Measurements from ENCODE around the gene SLFN13.
"Not testable (repeated sequence)": the region's sequence is repeated elsewhere in the genome, so short reads cannot be mapped to it uniquely, and the experiment has no call there.

The SLFN13 gene

GRCh38 chr17:35407531-35407930, 41.0 kb downstream of the SLFN13 start:
- Histone ChIP-seq H3K27me3 (ENCODE audit: control insufficient read depth in 5 of 5, insufficient read depth in 4 of 5, low read length in 5 of 5) (no peaks in the 10 kb centered on the region), H3K4me3 (ENCODE audit: low read depth in 1 of 5, low read length in 5 of 5) (no peak overlapping the region), H3K36me3 (ENCODE audit: control insufficient read depth in 5 of 5, insufficient read depth in 5 of 5, low read length in 5 of 5) (peaks cover 11 to 34% (median 23%) of the 10 kb centered on the region in 5 donors), H3K9ac (ENCODE audit: low read length in 5 of 5) (no peak overlapping the region), H3K4me1 (ENCODE audit: control insufficient read depth in 5 of 5, insufficient read depth in 5 of 5, low read length in 5 of 5) (no peaks in the 10 kb centered on the region), H3K27ac (ENCODE audit: low read depth, low read length) (no peak overlapping the region), H3K9me3 (ENCODE audit: control insufficient read depth in 5 of 5, low read length in 5 of 5) (peaks cover 0 to 3% (median 0%) of the 10 kb centered on the region in 5 donors)

- peaks cover 0 to 3% (median 0%) of the 10 kb centered on the region in 5 donors for H3K9me3 ChIP-seq (ENCODE audit: control insufficient read depth in 5 of 5, low read length in 5 of 5)
- no peaks in the 10 kb centered on the region for H3K27me3 ChIP-seq (ENCODE audit: control insufficient read depth in 5 of 5, insufficient read depth in 4 of 5, low read length in 5 of 5)
- peaks cover 11 to 29% (median 17%) of the 10 kb centered on the region in 5 donors for H3K36me3 ChIP-seq (ENCODE audit: control insufficient read depth in 5 of 5, insufficient read depth in 5 of 5, low read length in 5 of 5)
- H3K4me3 ChIP-seq (ENCODE audit: low read depth in 1 of 5, low read length in 5 of 5): no peak overlapping the region
- no peaks in the 10 kb centered on the region for H3K4me1 ChIP-seq (ENCODE audit: control insufficient read depth in 5 of 5, insufficient read depth in 5 of 5, low read length in 5 of 5)
- no peak overlapping the region for H3K9ac ChIP-seq (ENCODE audit: low read length in 5 of 5)
- no peak overlapping the region for H3K27ac ChIP-seq (ENCODE audit: low read depth, low read length)
Observed at GRCh38 chr17:35406568-35406967, 42.0 kb downstream of the SLFN13 start.

GRCh38 chr17:35404360-35404759, 44.2 kb downstream of the SLFN13 start:
- Histone ChIP-seq H3K27ac (ENCODE audit: low read depth, low read length) (no peak overlapping the region), H3K4me1 (ENCODE audit: control insufficient read depth in 5 of 5, insufficient read depth in 5 of 5, low read length in 5 of 5) (no peaks in the 10 kb centered on the region), H3K27me3 (ENCODE audit: control insufficient read depth in 5 of 5, insufficient read depth in 4 of 5, low read length in 5 of 5) (no peaks in the 10 kb centered on the region), H3K9ac (ENCODE audit: low read length in 5 of 5) (no peak overlapping the region), H3K36me3 (ENCODE audit: control insufficient read depth in 5 of 5, insufficient read depth in 5 of 5, low read length in 5 of 5) (peaks cover 0 to 9% (median 3%) of the 10 kb centered on the region in 5 donors), H3K4me3 (ENCODE audit: low read depth in 1 of 5, low read length in 5 of 5) (no peak overlapping the region), H3K9me3 (ENCODE audit: control insufficient read depth in 5 of 5, low read length in 5 of 5) (peaks cover 0 to 3% (median 0%) of the 10 kb centered on the region in 5 donors)

GRCh38 chr17:35393783-35394182, 54.8 kb downstream of the SLFN13 start:
- H3K36me3 ChIP-seq (ENCODE audit: control insufficient read depth in 5 of 5, insufficient read depth in 5 of 5, low read length in 5 of 5); H3K9me3 ChIP-seq (ENCODE audit: control insufficient read depth in 5 of 5, low read length in 5 of 5); H3K27ac ChIP-seq (ENCODE audit: low read depth, low read length); H3K4me3 ChIP-seq (ENCODE audit: low read depth in 1 of 5, low read length in 5 of 5); H3K4me1 ChIP-seq (ENCODE audit: control insufficient read depth in 5 of 5, insufficient read depth in 5 of 5, low read length in 5 of 5); H3K9ac ChIP-seq (ENCODE audit: low read length in 5 of 5); H3K27me3 ChIP-seq (ENCODE audit: control insufficient read depth in 5 of 5, insufficient read depth in 4 of 5, low read length in 5 of 5): not testable (repeated sequence)

DNA sequence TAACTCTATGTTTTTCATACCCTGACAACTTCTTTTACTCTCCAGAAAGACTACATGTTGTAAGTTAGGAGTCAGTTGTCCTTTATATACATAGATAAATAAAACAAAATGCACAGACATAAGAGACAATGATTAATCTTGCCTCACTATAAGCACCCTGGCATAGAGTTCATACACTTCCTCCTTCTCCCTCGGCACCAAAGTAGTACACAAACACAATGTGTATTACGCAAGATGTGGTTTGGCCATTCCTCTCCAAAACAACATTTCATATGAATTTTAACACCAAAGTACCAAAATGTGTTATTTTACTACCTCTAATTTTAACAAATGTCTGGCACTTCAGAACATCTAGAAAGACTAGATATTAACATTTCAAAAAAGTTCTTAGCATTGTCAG, 57.9 kb downstream of the SLFN13 start:
- no peaks in the 10 kb centered on the region for H3K4me1 ChIP-seq (ENCODE audit: control insufficient read depth in 5 of 5, insufficient read depth in 5 of 5, low read length in 5 of 5)
- no peaks in the 10 kb centered on the region for H3K36me3 ChIP-seq (ENCODE audit: control insufficient read depth in 5 of 5, insufficient read depth in 5 of 5, low read length in 5 of 5)
- H3K27ac ChIP-seq (ENCODE audit: low read depth, low read length): no peak overlapping the region
- no peaks in the 10 kb centered on the region for H3K9me3 ChIP-seq (ENCODE audit: control insufficient read depth in 5 of 5, low read length in 5 of 5)
- H3K4me3 ChIP-seq (ENCODE audit: low read depth in 1 of 5, low read length in 5 of 5): no peak overlapping the region
- H3K27me3 ChIP-seq (ENCODE audit: control insufficient read depth in 5 of 5, insufficient read depth in 4 of 5, low read length in 5 of 5): no peaks in the 10 kb centered on the region
- no peak overlapping the region for H3K9ac ChIP-seq (ENCODE audit: low read length in 5 of 5)

DNA sequence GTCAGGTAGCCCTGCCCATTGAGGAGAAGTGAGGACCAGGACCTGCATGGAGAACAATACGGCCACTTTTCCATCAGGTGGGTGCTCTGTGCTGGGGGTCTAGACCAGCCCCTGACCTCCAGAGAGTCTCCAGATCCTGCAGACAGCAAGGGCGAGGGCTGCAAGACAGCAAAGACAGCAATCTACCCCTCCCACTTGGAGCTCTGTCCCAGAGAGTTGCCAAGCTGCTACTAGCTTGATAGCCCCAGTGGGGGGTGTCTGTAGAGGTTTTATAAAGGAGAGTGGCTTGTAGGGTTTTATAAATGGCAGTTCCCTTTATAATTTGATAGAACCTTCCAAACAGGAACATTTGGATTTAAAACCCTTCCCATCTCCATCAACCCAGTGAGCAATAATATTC, 58.4 kb downstream of the SLFN13 start:
- no peaks in the 10 kb centered on the region for H3K36me3 ChIP-seq (ENCODE audit: control insufficient read depth in 5 of 5, insufficient read depth in 5 of 5, low read length in 5 of 5)
- no peaks in the 10 kb centered on the region for H3K9me3 ChIP-seq (ENCODE audit: control insufficient read depth in 5 of 5, low read length in 5 of 5)
- no peak overlapping the region for H3K27ac ChIP-seq (ENCODE audit: low read depth, low read length)
- no peak overlapping the region for H3K9ac ChIP-seq (ENCODE audit: low read length in 5 of 5)
- H3K4me1 ChIP-seq (ENCODE audit: control insufficient read depth in 5 of 5, insufficient read depth in 5 of 5, low read length in 5 of 5): no peaks in the 10 kb centered on the region
- no peak overlapping the region for H3K4me3 ChIP-seq (ENCODE audit: low read depth in 1 of 5, low read length in 5 of 5)
- no peaks in the 10 kb centered on the region for H3K27me3 ChIP-seq (ENCODE audit: control insufficient read depth in 5 of 5, insufficient read depth in 4 of 5, low read length in 5 of 5)

- Histone ChIP-seq H3K36me3 (ENCODE audit: control insufficient read depth in 5 of 5, insufficient read depth in 5 of 5, low read length in 5 of 5) (no peaks in the 10 kb centered on the region), H3K9me3 (ENCODE audit: control insufficient read depth in 5 of 5, low read length in 5 of 5) (no peaks in the 10 kb centered on the region), H3K9ac (ENCODE audit: low read length in 5 of 5) (no peak overlapping the region)
Observed at GRCh38 chr17:35387496-35387895, 61.1 kb downstream of the SLFN13 start.

More at GRCh38 chr17:35387496-35387895, 61.1 kb downstream of the SLFN13 start:
- Histone ChIP-seq H3K4me1 (ENCODE audit: control insufficient read depth in 5 of 5, insufficient read depth in 5 of 5, low read length in 5 of 5) (no peaks in the 10 kb centered on the region), H3K27me3 (ENCODE audit: control insufficient read depth in 5 of 5, insufficient read depth in 4 of 5, low read length in 5 of 5) (no peaks in the 10 kb centered on the region), H3K4me3 (ENCODE audit: low read depth in 1 of 5, low read length in 5 of 5) (no peak overlapping the region), H3K27ac (ENCODE audit: low read depth, low read length) (no peak overlapping the region)
